Upper lobe of left lung (tissue), 4 donors: ENCODE results near the gene NDUFV3.

ENCODE experiments used
- EP300 ChIP-seq, 4 donors: sonication (generic); formaldehyde crosslinking; IDR thresholded peaks; one replicate each; pipeline ENCODE4 v1.5.1; 2017; ENCODE audit warnings: antibody characterized with exemption in 4 of 4, control low read depth in 2 of 4
- POLR2A ChIP-seq, 4 donors: fragments of 450-650 bp; IDR thresholded peaks; one replicate each; pipeline ENCODE4 v1.5.1; 2016 to 2017; ENCODE audit warnings: antibody characterized with exemption in 4 of 4, mild to moderate bottlenecking in 2 of 4
- POLR2AphosphoS5 ChIP-seq, 2 donors: sonication (generic); formaldehyde crosslinking; IDR thresholded peaks; one replicate each; pipeline ENCODE4 v1.5.1; 2017; ENCODE audit warnings: antibody characterized with exemption in 2 of 2
- TF ChIP-seq, protein P1 (sequence below), 6 experiments: fragments of 450-650 bp in 4 of 6; fragments of 200-600 bp in 2 of 6; sonication (generic) in 2 of 6; IDR thresholded peaks; one replicate each; pipeline ENCODE4 v1.5.1; 2016 to 2019; ENCODE audit warnings: antibody characterized with exemption in 6 of 6

DNA sequence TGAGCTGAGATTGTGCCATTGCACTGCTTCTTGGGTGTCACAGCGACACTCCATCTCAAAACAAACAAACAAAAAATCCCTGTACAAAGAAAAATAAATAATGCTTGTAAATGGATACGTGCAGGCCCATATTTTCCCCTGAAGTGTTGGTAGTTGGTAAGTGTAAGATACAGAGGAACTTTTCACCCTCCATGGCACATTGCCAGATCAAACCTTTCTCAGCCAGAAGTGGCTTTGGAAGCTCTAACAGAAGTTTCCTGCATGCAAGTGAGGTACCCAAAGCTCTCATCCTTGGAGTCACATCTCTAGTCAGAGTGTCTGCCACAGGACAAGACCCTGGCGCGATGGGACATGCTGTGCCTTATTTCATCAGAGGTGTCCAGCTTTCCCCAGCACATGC lies 7.3 kb downstream of the NDUFV3 start:
- TF ChIP-seq EP300 (IDR thresholded peaks at IDR 0.05) = no peak
- TF ChIP-seq, protein P1, sequence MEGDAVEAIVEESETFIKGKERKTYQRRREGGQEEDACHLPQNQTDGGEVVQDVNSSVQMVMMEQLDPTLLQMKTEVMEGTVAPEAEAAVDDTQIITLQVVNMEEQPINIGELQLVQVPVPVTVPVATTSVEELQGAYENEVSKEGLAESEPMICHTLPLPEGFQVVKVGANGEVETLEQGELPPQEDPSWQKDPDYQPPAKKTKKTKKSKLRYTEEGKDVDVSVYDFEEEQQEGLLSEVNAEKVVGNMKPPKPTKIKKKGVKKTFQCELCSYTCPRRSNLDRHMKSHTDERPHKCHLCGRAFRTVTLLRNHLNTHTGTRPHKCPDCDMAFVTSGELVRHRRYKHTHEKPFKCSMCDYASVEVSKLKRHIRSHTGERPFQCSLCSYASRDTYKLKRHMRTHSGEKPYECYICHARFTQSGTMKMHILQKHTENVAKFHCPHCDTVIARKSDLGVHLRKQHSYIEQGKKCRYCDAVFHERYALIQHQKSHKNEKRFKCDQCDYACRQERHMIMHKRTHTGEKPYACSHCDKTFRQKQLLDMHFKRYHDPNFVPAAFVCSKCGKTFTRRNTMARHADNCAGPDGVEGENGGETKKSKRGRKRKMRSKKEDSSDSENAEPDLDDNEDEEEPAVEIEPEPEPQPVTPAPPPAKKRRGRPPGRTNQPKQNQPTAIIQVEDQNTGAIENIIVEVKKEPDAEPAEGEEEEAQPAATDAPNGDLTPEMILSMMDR (IDR thresholded peaks at IDR 0.05) = no peak
- TF ChIP-seq POLR2A (IDR thresholded peaks at IDR 0.05) = no peak
- TF ChIP-seq POLR2AphosphoS5 (IDR thresholded peaks at IDR 0.05) = no peak
